Fibroblast of skin of right biceps (primary cell): ENCODE measurements around the gene TAB2.
A peak's percentile ranks its signal among the peaks of the same experiment; 100 is the strongest.

Experiments used
- DNase-seq: peaks from one replicate; pipeline ENCODE4 v3.0.0-alpha.2; 2013

The TAB2 gene

GRCh38 chr6:149380523-149380922 lies 63.0 kb downstream of the TAB2 start:
- no peak for DNase-seq

- no peak for DNase-seq
Measured at GRCh38 chr6:149383371-149383770, 65.9 kb downstream of the TAB2 start.

GRCh38 chr6:149384464-149384863 lies 67.0 kb downstream of the TAB2 start:
- DNase-seq: no peak

- DNase-seq: no peak
Measured at GRCh38 chr6:149385998-149386646, 68.6 kb downstream of the TAB2 start.

- no peak for DNase-seq
Measured at GRCh38 chr6:149387779-149388512, 70.4 kb downstream of the TAB2 start.

GRCh38 chr6:149389509-149390297 lies 72.2 kb downstream of the TAB2 start:
- DNase-seq: peak; percentile 42

GRCh38 chr6:149392093-149392492 lies 74.6 kb downstream of the TAB2 start:
- DNase-seq: no peak

- DNase-seq: no peak
Measured at GRCh38 chr6:149392535-149392934, 75.0 kb downstream of the TAB2 start.

GRCh38 chr6:149393002-149393679 lies 75.6 kb downstream of the TAB2 start:
- DNase-seq: peak; percentile 12

GRCh38 chr6:149395185-149395584 lies 77.7 kb downstream of the TAB2 start:
- no peak for DNase-seq

GRCh38 chr6:149397384-149397783 lies 79.9 kb downstream of the TAB2 start:
- DNase-seq: no peak

GRCh38 chr6:149400050-149400449 lies 82.5 kb downstream of the TAB2 start, which contains the start of gene SUMO4:
Gene SUMO4, plus strand, starts transcription at chr6:149400262. Its CDS starts 130 bp downstream, at chr6:149400392.
- DNase-seq: no peak

- DNase-seq: no peak
Measured at GRCh38 chr6:149403534-149403933, 86.0 kb downstream of the TAB2 start.

- peak; percentile 26 for DNase-seq
Measured at GRCh38 chr6:149405823-149406765, 88.6 kb downstream of the TAB2 start.

GRCh38 chr6:149409617-149410016 lies 92.1 kb downstream of the TAB2 start:
- no peak for DNase-seq

- DNase-seq: no peak
Measured at GRCh38 chr6:149410557-149410956, 93.0 kb downstream of the TAB2 start.

GRCh38 chr6:149414009-149414408 lies 96.5 kb downstream of the TAB2 start:
- no peak for DNase-seq

GRCh38 chr6:149414821-149415220 lies 97.3 kb downstream of the TAB2 start:
- no peak for DNase-seq

GRCh38 chr6:149419696-149420404 lies 102.3 kb downstream of the TAB2 start:
- no peak for DNase-seq

GRCh38 chr6:149421132-149421531 lies 103.6 kb downstream of the TAB2 start:
- DNase-seq: no peak

GRCh38 chr6:149422581-149422980 lies 105.1 kb downstream of the TAB2 start:
- no peak for DNase-seq
